Posterior cingulate gyrus (tissue), 11 donors: ENCODE results near the gene PTH2R.
A peak's percentile ranks its signal among the peaks of the same experiment; 100 is the strongest.
"Not testable (repeated sequence)": the region's sequence is repeated elsewhere in the genome, so short reads cannot be mapped to it uniquely, and the experiment has no call there.

Source experiments
- DNase-seq, 10 donors: peaks; one replicate each; pipeline versions ENCODE4 v3.0.0 to v3.0.0-alpha.2; 2020 to 2021; ENCODE audit warnings: mixed read lengths in 3 of 10
- intact Hi-C: fragments of 100-400 bp; cut with DNase I; formaldehyde crosslinking; loops from one replicate; pipeline ENCODE4 v1.15.1; 2023

Gene PTH2R, protein sequence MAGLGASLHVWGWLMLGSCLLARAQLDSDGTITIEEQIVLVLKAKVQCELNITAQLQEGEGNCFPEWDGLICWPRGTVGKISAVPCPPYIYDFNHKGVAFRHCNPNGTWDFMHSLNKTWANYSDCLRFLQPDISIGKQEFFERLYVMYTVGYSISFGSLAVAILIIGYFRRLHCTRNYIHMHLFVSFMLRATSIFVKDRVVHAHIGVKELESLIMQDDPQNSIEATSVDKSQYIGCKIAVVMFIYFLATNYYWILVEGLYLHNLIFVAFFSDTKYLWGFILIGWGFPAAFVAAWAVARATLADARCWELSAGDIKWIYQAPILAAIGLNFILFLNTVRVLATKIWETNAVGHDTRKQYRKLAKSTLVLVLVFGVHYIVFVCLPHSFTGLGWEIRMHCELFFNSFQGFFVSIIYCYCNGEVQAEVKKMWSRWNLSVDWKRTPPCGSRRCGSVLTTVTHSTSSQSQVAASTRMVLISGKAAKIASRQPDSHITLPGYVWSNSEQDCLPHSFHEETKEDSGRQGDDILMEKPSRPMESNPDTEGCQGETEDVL

DNA sequence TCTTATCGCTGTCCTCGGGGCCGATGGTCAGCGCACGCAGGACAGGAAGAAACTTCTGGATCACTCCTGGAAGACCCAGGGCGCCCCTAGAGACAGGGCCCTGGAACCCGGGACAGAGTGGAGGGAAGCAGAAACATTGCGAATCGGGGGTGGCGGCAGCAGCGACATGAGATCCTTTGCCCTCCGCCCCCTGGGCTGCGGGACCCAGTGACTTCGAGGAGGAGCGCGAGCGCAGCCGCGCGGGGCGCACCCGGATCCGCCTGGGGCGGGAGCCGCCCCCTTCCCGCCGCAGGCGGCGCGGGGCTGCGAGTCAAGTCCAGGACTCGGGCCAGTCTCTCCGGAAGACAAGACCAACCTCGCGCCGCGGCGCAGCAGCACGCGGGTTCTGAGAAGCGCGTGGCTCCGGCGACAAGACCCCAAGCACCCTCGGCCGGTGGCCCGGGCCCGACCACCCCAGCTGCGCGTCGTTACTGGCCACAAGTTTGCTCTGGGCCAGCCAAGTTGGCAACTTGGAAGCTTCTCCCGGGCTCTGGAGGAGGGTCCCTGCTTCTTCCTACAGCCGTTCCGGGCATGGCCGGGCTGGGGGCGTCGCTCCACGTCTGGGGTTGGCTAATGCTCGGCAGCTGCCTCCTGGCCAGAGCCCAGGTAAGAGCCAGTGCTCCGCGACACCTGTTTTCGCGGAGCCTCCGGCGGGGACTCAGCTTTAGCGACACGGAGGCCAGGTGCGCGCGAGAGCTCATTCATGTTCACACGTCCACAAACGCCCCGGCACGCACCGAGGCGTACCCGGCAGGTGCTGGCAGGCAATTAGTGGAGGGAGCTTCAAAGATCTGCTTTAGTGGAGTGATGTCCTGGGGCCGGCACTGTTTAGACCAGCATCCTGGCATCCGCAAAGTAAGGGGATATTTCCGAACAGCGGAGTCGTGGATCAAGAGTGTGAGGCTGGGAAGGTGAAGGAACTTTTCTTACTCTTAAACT, at the start of gene PTH2R:
TSS of gene PTH2R (plus strand) at position 319 of the 978 bp plus-strand sequence. CDS start at position 571, 252 bp downstream.
- DNase-seq = peak in 5 of 10 donors; percentile 4 to 84 (median 70)
- intact Hi-C loops = no loop called here

DNA sequence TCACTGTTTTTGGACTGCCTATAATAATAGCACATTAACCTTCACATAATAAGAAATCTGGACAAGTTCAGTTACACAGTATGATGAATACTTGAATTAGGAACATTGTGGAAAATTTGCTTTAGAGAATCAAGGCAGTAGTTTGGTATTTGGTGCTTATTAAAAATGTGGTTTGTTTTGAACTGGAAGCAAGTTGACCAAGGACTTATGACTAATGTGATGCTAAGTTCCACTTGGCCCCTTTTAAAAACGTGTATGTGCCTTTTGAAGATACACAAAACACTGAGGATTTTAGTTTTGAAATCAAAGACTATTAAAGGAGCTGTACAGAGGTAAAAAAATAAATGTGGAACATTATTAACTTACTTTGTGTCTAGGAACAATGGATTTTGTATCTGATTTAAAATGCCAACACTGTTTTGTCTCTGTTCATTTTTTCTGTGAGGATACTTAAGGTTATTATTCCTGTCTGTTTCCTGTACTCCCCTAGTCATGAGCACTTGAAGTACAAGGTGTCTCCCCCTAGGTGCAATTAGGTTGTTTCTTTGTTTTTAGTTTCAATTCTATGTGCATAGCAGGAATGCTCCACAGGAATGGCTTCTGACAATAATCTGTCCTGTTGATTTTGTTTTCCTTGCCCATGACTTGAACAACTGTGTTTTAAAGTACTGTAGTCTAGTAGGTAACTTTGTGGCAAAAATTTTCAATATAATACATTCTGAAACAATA, 49.6 kb upstream of the PTH2R start:
- intact Hi-C loops = no loop called here
- DNase-seq = no peak

DNA sequence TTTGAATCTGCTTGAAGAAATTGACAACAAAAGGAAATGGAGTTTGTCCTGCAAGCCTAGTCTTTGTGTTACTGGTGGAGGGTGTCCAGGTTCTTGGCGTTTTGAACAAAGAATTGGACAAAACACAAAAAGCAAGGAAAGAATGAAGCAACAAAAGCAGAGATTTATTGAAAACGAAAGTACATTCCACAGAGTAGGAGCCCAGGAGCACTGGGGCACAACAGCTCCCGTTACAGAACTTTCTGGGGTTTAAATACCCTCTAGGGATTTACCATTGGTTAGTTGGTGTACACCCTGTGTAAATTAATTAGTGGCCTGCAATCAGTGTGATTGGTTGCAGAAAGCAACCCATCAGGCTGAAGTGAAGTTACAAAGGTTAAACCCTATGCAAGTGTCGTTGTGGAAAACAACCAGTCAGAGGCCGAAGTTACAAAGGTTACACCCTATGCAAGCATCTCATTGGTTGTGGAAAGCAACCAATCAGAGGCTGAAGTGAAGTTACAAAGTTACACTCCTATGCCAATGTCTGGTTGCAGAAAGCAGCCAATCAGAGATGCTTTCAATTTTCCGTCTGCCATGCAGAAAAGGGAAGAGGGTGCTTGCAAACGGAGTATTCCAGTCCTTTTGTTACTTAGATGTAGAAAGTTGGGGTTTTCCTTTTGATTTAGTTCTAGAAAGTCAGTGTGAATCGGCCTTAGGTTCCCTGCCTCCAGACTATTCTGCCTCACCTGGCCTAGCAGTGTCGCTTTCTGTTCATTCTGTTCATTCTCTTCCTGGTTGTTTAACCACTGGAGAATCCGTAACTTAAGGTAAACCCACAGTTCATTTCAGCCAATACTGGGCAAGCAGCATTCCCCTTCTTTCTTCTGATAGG, 47.6 kb upstream of the PTH2R start:
- intact Hi-C loops = no loop called here

DNA sequence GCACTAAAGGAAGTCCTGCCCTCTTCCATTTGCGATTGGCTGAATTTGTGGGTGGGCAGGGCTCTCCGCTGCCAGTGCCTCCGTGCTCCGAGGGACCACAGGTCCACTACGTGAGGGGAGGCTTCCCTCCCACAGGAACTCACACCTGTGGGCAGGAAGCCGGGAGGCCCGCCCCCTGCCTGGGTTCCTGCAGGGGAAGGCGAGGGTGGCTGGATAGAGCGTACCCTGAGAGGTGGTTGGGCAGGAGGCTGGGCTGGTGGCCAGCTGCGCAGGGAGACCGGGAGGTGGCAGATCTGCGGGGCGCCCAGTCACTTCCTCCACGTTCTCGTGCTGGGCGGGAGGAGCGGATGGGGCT, 47.0 kb upstream of the PTH2R start:
- intact Hi-C loops = no loop called here
- DNase-seq = peak in 5 of 10 donors; percentile 18 to 91 (median 81)

More for the DNA sequence above, 47.6 kb upstream of the PTH2R start:
- no peak for DNase-seq

DNA sequence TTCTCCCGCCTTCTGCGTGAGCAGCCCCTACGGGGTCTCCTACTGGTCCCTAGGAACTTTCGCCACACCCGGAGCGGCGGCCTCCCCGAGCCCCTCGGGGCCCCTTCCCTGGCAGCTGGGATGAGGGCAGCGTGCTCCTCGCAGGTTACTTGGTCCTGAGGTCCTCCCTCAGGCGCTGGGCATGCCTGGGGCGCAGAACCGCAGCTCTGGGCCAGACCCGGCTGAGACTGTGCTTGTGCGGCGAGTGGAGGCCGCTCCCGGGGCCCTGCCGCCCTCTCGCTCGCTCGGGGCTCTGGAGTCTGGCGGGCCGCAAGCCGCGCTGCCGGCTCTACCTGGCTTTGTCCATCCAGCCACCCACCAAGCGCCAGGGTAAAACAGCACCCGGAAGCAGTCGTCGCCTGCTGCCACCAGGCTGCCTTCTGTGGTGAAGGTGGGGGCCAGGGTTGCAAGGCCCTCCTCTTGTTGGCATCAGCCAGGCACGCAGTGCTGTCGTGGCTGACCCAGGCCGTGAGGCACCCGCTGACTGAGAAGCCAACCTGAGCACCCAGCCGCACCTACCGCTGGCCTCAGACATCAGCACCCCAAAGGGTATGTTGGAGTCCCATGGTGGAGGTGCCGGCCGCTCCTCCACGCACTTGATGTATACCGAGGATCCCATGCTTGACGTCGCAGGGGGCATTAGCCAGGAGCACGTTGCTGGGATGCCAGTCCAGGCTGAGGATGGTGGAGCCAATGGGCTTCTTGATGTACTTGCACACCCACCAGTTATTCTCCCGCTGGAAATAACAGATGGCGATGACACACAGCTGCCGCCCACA, 46.1 kb upstream of the PTH2R start:
- DNase-seq = peak in 6 of 10 donors; percentile 30 to 91 (median 70)
- intact Hi-C loops = no loop called here

DNA sequence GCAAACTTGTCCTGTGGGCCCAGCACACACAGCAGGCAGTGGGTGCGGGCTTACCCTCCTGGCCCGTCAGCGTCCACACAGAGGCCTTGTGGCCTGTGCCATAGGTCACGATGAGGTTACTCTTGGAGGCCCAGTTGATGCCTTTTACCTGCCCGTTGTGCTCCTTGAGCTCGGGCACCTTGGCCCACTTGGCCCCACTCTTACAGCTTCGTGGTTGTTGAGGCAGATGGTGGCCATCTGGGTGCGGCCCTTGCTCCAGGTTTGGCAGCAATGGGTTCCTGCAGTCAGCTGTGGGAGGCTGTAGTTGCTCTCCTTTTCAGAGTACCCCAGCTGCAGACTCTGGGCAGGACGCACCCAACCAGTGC, 45.5 kb upstream of the PTH2R start:
- intact Hi-C loops = no loop called here
- DNase-seq = peak in 2 of 10 donors; percentile 66 to 70

DNA sequence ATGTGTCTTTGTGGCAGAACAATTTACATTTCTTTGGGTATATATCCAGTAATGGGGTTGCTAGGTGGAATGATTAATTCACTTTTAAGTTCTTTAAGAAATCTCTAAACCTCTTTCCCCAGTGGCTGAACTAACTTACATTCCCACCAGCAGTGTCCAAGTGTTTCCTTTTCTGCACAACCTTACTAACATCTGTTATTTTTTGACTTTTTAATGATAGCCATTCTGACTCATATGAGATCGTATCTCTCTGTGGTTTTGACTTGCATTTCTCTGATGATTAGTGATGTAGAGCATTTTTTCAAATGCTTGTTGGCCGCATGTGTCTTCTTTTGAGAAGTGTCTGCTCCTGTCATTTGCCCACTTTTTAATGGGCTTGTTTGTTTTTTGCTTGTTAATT, 43.1 kb upstream of the PTH2R start:
- DNase-seq = no peak
- intact Hi-C loops = no loop called here

DNA sequence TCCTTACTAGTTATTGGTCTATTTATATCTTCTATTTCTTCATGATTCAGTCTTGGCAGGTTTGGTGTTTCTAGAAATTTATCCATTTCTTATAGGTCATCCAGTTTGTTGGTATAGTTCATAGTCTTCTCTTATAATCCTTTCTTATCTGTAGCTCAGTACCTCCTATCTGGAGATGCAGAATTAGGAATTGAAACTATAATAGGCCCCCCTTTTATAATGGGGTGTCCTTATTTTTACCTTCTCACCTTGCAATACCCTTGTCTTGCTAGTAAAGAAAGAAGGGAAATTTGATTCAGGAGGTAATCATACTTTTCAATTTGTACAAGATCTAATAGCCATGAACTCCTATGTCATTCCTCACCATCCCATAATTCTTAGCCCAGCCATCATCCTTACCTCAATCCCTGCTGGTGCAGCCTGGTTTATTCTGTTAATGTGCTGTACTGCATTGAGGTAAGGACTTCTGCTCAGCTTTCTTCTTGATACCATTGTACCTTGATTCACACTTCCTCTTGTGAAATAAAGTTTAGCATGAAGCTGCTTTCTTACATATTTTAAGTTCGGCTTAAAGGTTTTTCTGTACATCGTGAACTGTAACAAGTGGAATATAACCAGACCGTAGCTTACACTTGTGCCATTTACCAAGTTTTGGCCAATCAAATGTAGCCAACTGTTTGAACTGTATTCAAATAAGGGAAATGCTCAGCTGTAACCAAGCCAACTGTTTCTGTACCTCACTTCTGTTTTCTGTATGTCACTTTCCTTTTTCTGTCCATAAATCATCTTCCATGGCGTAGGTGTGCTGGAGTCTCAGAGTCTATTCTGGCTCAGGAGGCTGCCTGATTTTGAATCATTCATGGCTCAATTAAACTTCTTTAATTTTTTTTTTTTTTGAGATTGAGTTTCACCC, 40.1 kb upstream of the PTH2R start:
- intact Hi-C loops = no loop called here
- no peak for DNase-seq

DNA sequence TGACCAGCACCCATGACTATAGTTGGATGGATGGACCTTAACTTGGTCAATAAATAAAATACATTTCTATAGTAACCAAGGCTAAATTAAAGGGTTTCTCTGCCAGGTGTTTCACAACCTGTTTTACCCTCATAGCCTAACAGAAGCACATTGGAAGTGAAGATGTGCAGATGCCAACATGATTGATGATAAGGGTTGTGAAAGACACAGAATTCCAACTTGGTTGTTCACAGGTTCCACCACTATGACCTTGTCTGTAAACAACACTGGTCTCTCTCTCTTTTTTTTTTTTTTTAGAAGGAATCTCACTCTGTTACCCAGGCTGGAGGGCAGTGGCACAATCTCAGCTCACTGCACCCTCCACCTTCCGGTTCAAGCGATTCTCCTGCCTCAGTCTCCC, 37.5 kb upstream of the PTH2R start:
- DNase-seq = no peak
- intact Hi-C loops = no loop called here

DNA sequence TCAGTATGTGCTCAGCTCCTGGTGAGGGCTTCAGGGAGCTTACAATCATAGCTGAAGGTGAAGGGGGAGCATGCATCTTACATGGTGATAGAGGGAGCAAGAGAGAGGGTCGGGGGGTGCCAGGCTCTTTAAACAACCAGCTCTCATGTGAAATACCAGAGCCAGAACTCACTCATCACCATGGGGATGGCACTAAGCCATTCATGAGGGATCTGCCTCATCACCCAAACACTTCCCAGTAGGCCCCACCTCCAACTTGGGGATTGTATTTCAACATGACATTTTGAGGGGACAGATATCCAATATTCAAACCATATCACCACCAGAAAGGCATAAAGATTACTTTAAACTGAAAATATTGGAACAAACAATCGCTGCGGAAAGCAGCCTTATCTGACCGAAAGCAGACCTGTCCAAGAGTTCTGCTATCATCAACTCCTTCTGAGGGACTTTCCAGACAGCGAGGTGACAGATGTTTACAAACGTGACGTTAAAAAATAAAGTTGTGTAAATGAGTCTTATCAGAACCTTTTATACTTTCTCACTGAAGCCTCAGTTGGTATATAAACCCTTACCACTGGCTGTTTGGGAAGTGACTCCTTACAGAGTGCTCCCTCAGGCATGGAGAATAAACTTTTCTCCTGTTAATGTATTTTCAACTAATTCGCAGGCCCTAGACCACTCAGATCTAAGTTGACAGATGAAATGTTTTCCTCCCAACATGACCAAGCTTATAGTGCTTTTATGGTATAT, 35.5 kb upstream of the PTH2R start:
- DNase-seq = no peak
- intact Hi-C loops = no loop called here

DNA sequence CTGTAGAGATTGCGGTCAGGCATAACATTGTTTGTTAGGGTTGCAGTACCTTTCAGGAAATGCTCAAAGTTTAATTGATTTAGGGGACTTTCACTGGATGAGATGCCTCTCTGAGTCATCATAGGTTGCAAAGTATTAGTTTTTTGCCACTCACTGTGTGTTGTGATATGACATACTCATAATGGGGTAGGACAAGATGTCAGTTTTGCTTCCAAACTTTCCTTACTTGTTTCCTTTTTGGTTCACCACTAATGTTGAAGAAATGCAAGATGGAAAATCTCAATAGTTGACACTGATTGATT, 35.0 kb upstream of the PTH2R start:
- intact Hi-C loops = no loop called here
- no peak for DNase-seq

DNA sequence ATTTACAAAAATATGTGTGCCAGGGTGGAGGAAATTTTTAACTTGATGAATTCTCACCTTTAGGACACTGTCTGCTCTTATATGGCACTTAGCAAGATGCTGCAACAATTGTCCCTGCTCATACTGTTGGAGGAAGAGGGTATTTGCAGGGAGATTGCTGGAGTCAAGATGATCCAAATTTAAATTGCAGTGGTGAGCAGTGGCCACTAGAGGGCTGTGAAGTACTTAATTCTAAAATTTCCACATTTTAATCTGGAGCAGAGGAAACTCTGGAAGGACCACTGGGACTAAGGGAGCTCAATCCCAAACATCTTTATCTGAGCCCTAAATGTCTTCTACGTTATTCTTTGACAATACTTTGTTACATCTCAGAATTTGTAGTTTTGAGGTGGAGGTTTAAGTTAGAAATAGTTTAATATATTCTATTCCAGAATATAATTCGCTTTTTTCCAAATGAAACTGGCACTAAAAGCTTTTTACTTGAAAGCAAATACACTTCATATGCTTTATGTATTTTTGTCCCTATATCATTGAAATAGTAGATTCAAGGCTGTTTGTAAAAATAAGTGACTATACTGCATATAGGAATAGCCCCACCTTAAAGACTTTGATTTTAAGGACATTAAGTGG, 33.0 kb upstream of the PTH2R start:
- intact Hi-C loops = no loop called here
- DNase-seq = peak in 3 of 10 donors; percentile 19 to 30 (median 29)

DNA sequence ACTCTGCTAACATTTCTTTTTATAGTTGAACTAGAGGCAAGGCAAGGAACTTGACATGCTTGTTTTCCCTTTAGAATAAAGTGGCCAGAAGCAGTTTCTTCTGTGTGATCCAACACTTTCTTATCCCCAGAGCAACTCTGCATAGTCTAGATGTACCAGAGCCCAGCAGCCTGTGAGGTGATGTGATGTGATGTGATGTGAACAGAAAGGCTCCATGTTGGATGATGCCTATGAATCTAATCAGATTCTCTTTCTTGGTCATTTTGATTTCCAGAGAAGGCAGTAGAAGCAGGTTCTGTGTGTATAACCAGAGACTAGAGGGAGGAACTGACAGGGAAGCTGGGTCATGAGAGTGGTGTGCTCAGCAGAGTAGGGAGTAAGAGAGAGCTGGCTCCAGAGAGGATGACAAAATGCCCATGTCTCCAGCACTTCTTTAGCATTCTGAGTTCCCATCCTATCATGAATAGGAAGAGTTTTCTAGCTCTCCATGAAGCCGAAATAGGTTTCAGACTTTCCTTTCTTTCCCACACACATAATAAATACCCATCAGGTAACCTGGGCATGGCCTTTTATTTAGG, 31.0 kb upstream of the PTH2R start:
- intact Hi-C loops = no loop called here
- DNase-seq = no peak

DNA sequence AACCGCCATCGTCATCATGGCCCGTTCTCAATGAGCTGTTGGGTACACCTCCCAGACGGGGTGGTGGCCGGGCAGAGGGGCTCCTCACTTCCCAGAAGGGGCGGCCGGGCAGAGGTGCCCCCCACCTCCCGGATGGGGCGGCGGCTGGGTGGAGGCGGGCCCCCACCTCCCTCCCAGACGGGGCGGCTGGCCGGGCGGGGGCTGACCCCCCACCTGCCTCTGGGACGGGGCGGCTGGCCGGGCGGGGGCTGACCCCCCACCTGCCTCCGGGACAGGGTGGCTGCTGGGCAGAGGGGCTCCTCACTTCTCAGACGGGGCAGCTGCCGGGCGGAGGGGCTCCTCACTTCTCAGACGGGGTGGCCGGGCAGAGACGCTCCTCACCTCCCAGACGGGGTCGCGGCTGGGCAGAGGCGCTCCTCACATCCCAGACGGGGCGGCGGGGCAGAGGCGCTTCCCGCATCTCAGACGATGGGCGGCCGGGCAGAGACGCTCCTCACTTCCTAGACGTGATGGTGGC, 29.2 kb upstream of the PTH2R start:
- intact Hi-C loops = not testable (repeated sequence)
- peak in 2 of 10 donors; percentile 39 to 69 for DNase-seq

DNA sequence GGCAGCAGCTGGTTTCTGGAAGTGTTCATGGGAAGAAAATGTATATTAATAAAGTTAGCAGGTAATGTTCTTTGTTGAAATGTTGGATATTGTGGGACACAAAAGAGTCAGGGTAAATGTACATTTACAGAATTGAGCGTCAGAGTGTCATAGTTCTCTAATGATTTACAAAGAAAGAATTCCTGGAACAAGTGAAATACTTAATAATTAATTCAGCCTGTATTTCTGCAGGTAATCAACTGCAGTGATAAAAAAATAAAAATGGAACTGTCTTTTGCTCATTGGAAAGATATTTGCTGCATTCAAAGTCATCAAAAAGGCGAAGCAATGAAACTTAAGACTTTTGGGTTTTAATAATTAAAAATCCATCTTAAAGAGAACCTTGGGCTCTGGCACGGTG, 27.4 kb upstream of the PTH2R start:
- intact Hi-C loops = no loop called here
- no peak for DNase-seq

DNA sequence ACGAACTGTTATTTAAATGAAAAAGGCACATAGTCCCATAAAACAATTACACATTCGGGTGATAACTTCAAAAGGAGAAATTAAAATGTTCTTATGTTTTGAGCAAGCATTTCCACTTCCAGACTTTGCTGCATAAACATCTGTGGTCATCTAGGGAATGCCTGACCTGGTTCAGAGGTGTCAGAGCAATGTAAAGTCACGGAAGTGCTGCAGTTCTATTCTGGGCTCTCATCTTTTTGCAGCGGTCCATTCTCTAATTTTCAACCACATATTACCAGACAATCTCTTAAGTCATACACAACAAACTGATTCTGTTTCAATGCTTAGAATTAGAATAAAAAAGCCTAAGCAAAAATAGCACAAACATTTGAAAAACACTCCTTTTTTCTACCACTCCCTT, 22.0 kb upstream of the PTH2R start:
- intact Hi-C loops = no loop called here
- DNase-seq = no peak
